Embryonic facial prominence (tissue), 1 donor: ENCODE results near the gene BLOC1S4.

Experiments
- DNase-seq: peaks from one replicate; pipeline ENCODE4 v3.0.0-alpha.2; 2016; ENCODE audit errors: extremely low spot score

Gene BLOC1S4

GRCh38 chr4:6692379-6692778 lies 23.6 kb upstream of the BLOC1S4 start:
- DNase-seq: no peak

- DNase-seq: no peak
These were observed 23.2 kb upstream of the BLOC1S4 start for GRCh38 chr4:6692806-6693205.

GRCh38 chr4:6693231-6694176 lies 22.5 kb upstream of the BLOC1S4 start, which contains the start of gene S100P:
TSS of gene S100P (plus strand) at chr4:6693878. CDS start at chr4:6693933, 55 bp downstream.
- DNase-seq: no peak

- DNase-seq: no peak
These were observed 21.6 kb upstream of the BLOC1S4 start for GRCh38 chr4:6694177-6694901.

GRCh38 chr4:6695660-6696610 lies 20.0 kb upstream of the BLOC1S4 start:
- no peak for DNase-seq

GRCh38 chr4:6696611-6697010 lies 19.4 kb upstream of the BLOC1S4 start:
- no peak for DNase-seq

- no peak for DNase-seq
These were observed 18.8 kb upstream of the BLOC1S4 start for GRCh38 chr4:6697131-6697530.

- DNase-seq: no peak
These were observed 16.6 kb upstream of the BLOC1S4 start for GRCh38 chr4:6699388-6699787.

GRCh38 chr4:6699903-6700302 lies 16.1 kb upstream of the BLOC1S4 start:
- DNase-seq: no peak

- no peak for DNase-seq
These were observed 14.6 kb upstream of the BLOC1S4 start for GRCh38 chr4:6701371-6701770.

GRCh38 chr4:6702761-6703160 lies 13.2 kb upstream of the BLOC1S4 start:
- DNase-seq: no peak

GRCh38 chr4:6703786-6704185 lies 12.2 kb upstream of the BLOC1S4 start:
- DNase-seq: no peak

GRCh38 chr4:6705646-6706045 lies 10.3 kb upstream of the BLOC1S4 start:
- DNase-seq: no peak

- DNase-seq: no peak
These were observed 9.8 kb upstream of the BLOC1S4 start for GRCh38 chr4:6706173-6706572.

- DNase-seq: peak; percentile 96
These were observed 6.5 kb upstream of the BLOC1S4 start, which contains the start of gene MRFAP1L1 for GRCh38 chr4:6709230-6710114. TSS of gene MRFAP1L1 (minus strand) at chr4:6709865. CDS start at chr4:6709629, 236 bp downstream.

- no peak for DNase-seq
These were observed 5.7 kb upstream of the BLOC1S4 start for GRCh38 chr4:6710282-6710681.

GRCh38 chr4:6710996-6711395 lies 5.0 kb upstream of the BLOC1S4 start:
- no peak for DNase-seq

- no peak for DNase-seq
These were observed 1.0 kb upstream of the BLOC1S4 start for GRCh38 chr4:6714954-6715353.

- DNase-seq: peak; percentile 10
These were observed 313 bp upstream of the BLOC1S4 start for GRCh38 chr4:6715704-6716017.

GRCh38 chr4:6716958-6717655 lies 1.1 kb downstream of the BLOC1S4 start:
- no peak for DNase-seq
